HG03354 (cell line): ENCODE results near the gene UBE2V1.
"Not testable (repeated sequence)": the region's sequence is repeated elsewhere in the genome, so short reads cannot be mapped to it uniquely, and the experiment has no call there.

ENCODE experiments used
- ATAC-seq: cut with Tn5 transposase; IDR thresholded peaks from one replicate; pipeline ENCODE4 v1.9.1; 2021; ENCODE audit warnings: mild to moderate bottlenecking; ENCODE audit not compliant: unreplicated experiment, poor library complexity, severe bottlenecking

UBE2V1 gene

GRCh38 chr20:50101281-50101680, 11.7 kb downstream of the UBE2V1 start:
- ATAC-seq: no peak

DNA sequence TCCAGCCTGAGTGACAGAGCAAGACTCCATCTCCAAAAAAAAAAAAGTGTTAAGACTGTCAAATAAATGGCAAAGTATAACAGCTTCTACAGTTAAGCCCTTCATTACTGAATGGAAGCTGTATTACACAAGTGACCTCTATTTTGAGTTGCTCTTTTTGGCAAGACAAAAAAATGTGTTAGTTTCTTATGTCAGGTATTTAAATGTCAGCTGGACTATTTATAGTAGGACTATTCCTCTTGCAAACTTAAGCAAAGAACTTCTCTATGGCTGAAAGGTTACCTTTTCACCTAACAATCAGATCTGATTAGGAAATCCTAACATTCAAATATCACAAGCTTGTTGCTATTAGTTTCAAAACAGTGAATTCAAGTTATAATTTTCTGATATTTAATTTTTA, 12.4 kb downstream of the UBE2V1 start:
- no peak for ATAC-seq

- ATAC-seq: no peak
These were observed 13.4 kb downstream of the UBE2V1 start for GRCh38 chr20:50099565-50099991.

- no peak for ATAC-seq
These were observed 13.8 kb downstream of the UBE2V1 start for GRCh38 chr20:50099113-50099512.

DNA sequence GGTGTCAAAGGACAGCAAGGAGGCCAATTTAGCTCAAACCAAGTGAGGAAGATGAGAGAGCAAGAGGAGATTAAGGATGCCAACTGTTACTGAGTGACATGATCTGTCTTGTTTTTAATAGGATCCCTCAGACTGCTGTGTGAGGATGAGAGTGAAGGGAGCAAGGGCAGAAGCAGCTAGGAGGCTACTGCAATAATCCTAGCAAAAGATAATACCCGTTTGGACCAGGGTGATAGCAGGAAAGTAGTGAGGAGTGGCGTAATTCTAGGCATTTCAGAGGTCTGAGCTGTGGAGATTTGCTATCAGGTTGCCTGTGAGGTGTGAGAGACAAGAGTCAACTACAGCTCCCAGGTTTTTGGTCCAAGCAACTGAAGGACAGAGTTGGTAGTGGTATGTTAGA, 14.7 kb downstream of the UBE2V1 start:
- ATAC-seq: no peak

- ATAC-seq: no peak
These were observed 15.1 kb downstream of the UBE2V1 start for GRCh38 chr20:50097843-50098242.

GRCh38 chr20:50096237-50096636, 16.7 kb downstream of the UBE2V1 start:
- ATAC-seq: no peak

DNA sequence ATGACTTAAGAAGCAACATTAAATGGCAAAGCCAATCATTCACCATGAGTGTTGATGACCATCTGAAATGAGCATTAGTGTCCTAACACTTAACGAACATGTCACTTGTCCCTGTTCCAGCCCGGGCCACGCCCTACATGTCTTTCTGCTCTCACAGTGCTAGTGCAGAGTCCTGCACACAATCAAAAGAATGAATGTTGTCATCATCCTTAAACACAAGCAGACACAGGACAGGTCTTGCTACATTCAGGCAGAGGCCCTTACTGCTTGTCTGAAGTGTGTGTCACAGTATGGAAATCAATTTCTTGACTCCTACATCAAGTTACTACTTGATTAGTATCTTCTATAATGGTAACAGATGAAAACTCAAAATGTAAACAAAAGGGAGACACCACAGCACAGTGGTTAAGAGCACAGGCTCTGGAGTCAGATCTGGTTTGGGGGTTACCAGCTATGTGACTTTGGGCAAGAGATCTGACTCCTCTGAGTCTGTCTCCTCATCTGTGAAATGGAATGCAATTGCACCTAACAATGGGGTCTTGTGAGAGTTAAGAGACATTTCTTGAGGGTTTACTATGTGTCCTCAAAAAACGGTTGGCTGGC, 17.4 kb downstream of the UBE2V1 start:
- no peak for ATAC-seq

- no peak for ATAC-seq
These were observed 18.4 kb downstream of the UBE2V1 start for GRCh38 chr20:50094522-50094921.

DNA sequence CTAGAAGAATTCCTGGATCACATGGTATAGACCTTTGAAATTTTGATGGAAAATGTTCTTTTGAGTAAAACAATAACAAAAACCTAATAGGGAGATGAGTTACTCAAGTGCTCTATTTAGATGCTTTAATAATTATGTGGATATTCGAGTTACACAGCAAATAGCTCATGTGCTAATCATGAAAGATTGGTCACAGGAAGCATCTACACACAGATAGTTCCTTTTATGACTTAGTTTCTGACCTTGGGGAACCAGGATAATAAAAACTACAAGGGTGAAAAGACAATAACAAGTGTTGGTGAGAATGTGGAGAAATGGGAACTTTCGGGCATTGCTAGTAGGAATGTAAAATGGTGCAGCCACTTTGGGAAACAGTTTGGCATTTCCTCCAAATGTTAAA, 19.7 kb downstream of the UBE2V1 start:
- no peak for ATAC-seq

GRCh38 chr20:50092436-50092835, 20.5 kb downstream of the UBE2V1 start:
- no peak for ATAC-seq

DNA sequence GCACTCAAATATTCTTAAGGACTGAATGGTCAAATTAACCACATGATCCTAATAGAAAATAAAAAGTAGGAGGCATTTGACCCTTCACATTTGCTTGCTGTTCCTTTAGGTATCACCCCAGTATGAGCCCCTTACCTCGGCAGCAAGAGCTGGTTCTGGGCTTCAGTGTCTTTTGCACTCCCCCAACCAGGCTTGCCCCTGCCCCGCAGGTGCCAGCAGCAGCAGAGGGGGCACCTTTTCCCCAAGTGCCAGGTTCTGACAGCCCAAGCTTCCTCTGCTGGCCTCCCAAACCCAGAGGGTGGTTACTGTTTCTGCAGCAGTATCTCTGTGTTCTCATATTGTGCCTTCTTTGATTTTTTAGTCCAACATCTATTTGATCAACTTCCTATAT, 23.2 kb downstream of the UBE2V1 start:
- no peak for ATAC-seq

DNA sequence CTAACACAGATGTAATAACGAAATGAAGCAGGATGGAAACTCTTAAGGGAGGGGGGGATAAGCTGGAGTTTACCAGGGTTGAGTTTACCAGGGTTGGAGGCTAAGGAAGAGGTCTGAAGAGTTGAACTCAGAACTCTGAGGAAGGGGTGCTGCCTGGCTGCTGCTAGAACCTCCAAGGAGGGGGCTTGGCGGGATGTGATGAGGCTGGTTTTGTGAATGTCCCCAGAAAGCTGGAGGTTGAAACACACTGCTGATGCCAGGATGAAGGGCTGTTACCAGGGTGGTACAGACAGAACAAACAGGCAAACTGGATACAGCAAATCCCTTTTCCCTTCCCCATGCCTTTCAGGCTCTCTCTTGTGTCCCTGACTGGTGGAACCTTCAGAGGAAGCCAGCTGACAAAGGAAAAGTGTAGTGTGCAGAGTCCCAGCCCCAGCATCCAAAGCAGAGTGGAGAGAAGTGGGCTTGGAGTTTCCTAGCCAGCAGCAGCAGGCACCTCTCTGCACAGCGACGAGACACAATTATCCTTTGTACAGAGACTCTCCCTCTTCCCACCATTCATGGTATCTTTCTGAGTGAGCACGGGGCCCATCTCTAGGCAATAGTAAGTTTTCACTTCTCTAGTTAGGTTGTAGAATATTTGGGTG, 23.7 kb downstream of the UBE2V1 start:
- ATAC-seq: no peak

DNA sequence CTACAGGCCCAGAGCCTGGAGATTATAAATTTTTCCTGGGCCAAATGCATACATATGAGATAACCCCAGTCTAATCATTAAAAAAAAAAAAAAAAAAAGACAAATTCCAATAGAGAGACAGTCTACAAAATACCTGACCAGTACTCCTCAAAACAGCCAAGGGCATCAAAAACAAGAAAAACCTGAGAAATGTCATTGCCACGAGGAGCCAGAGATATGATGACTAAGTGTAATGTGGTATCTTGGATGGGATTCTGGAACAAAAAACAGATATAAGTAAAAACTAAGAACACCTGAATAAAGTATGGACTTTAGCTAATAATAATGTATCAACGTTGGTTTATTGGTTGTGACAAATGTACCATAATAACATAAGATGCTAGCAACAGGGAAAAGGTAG, 24.9 kb downstream of the UBE2V1 start:
- no peak for ATAC-seq

DNA sequence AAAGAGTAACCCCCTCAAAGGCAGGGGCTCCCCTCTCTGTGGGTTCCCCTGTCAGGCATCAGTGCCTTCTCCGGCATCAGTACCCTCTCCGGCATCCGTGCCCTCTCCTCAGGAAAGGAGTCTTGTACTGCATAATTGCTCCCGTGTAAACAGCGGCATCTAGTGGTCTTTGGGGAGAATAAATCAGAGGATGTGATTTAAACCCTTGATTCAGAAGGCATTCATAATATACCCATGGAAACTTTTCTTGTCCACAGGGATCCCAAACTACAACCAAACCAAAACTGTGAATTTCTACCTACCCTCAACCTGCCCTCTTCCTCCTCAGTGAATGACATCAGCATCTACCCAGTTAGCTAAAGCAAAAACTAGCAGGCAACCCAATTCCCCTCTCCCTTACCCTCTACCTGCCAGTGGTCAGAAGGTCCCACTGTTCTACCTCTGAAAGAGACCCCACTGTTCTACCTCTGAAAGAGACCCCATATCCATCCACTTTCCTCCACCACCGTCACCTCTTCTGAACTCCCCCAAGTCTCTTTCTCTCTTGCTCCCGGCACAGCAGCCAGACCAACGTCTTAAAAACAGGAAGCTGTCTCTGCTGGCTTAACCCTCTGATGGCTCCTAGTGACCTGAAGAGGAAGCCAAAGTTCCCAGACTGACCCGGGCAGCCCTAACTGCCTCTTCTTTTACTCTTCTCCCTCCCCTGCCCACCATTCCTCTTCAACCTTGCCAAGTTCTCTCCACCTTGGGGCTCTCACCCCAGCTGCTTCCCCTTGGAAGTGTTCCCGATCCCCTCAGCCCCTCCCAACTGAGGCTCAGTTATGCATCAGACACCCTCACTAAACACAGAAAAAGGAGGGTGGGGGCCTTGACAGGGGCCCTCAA, 27.2 kb downstream of the UBE2V1 start:
- ATAC-seq: no peak

GRCh38 chr20:50085146-50085480, 27.8 kb downstream of the UBE2V1 start:
- no peak for ATAC-seq

- no peak for ATAC-seq
These were observed 29.9 kb downstream of the UBE2V1 start for GRCh38 chr20:50083034-50083433.

DNA sequence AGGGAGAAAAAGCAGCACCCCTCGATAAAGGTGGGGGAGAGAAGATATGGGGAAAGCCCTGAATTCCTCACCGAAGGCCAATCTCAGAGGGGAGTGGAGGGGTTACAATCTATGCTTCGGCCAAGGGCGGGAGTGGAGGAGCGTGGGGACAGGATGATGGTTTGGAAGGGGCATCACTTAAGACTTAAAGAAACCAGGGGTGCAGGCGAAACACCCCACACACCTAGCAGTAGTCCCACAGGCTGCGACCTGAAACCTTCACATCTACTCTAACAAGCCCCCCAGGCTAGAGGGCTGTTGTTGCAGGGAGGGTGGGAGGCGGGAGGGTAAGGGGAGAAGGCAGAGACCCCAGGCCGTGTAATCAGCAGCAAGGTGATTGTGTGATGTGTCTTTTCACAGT, 30.9 kb downstream of the UBE2V1 start:
- not testable (repeated sequence) for ATAC-seq

GRCh38 chr20:50077818-50078601, 34.9 kb downstream of the UBE2V1 start:
- ATAC-seq: no peak

- no peak for ATAC-seq
These were observed 39.5 kb downstream of the UBE2V1 start for GRCh38 chr20:50073500-50073899.
